Muscle of leg (tissue), 11 donors: ENCODE results near the gene SLC35F6. TPM values are rescaled to one million over a fixed set of nuclear protein-coding genes. Genes with fewer than 3 reads are reported as not detected.

Source experiments
- DNase-seq: peaks from one replicate; pipeline ENCODE4 v3.0.0; 2013
- H3K27ac ChIP-seq: one replicate; pipeline ENCODE4 v1.5.1; 2013; ENCODE audit warnings: mild to moderate bottlenecking, low read length, control low read depth
- H3K27me3 ChIP-seq: one replicate; pipeline ENCODE4 v1.6.1; 2013; ENCODE audit warnings: low read length; ENCODE audit not compliant: control insufficient read depth, insufficient read depth
- H3K36me3 ChIP-seq: one replicate; pipeline ENCODE4 v1.6.1; 2013; ENCODE audit warnings: low read length; ENCODE audit not compliant: control insufficient read depth, insufficient read depth
- H3K4me1 ChIP-seq: one replicate; pipeline ENCODE4 v1.6.1; 2013; ENCODE audit warnings: low read length; ENCODE audit not compliant: control insufficient read depth, insufficient read depth
- H3K4me3 ChIP-seq: one replicate; pipeline ENCODE4 v1.5.1; 2013; ENCODE audit warnings: low read length, control low read depth
- H3K9me3 ChIP-seq: replicated peaks from 2 replicates; pipeline ENCODE4 v1.6.1; 2013; ENCODE audit warnings: low read depth, low read length; ENCODE audit not compliant: control insufficient read depth
- WGBS: methylation state at CpG from one replicate; pipeline ENCODE4 v1.1.5; 2013; ENCODE audit warnings: missing lambda C conversion rate; ENCODE audit not compliant: insufficient coverage; 5-methylcytosine and 5-hydroxymethylcytosine counted together
- polyA plus RNA-seq, 8 donors: library from polyadenylated mRNA; unstranded; fragments of 120-200 nt; gene quantifications; one replicate each; pipeline versions ENCODE4 v1.2.1 to v1.2.3, GENCODE V29; 2013; ENCODE audit warnings: inconsistent platforms in 1 of 8, low replicate concordance in 1 of 8; ENCODE audit not compliant: insufficient read length in 8 of 8, insufficient read depth in 1 of 8
- total RNA-seq: library from RNA; stranded (reverse); fragments of 120-200 nt; gene quantifications from one replicate; pipeline ENCODE4 v1.2.4, GENCODE V29; 2013

The SLC35F6 gene
- total and polyA plus RNA-seq, 9 donors, result 7.3 to 11.8 (median 8.9) TPM

GRCh38 chr2:26729311-26729710 is 34.8 kb upstream of the SLC35F6 start:
- H3K36me3 ChIP-seq, result no peaks in the 10 kb centered on the region
- no peaks in the 10 kb centered on the region for H3K9me3 ChIP-seq
- DNase-seq, result no peak
- H3K4me1 ChIP-seq, result peaks cover 21% of the 10 kb centered on the region
- WGBS, result no CpG with 5 or more reads among the region's 2 CpGs
- H3K27me3 ChIP-seq, result peaks cover 20% of the 10 kb centered on the region
- no peak overlapping the region for H3K27ac ChIP-seq
- H3K4me3 ChIP-seq, result no peak overlapping the region

GRCh38 chr2:26730549-26731344 is 33.3 kb upstream of the SLC35F6 start:
- no peak for DNase-seq
- no peak overlapping the region for H3K27ac ChIP-seq
- H3K36me3 ChIP-seq, result no peaks in the 10 kb centered on the region
- 44% methylated on average over 14 of the region's 19 CpGs for WGBS
- H3K4me1 ChIP-seq, result peaks cover 11% of the 10 kb centered on the region
- H3K4me3 ChIP-seq, result no peak overlapping the region
- no peaks in the 10 kb centered on the region for H3K9me3 ChIP-seq
- H3K27me3 ChIP-seq, result peaks cover 20% of the 10 kb centered on the region

GRCh38 chr2:26731714-26732113 is 32.4 kb upstream of the SLC35F6 start:
- Histone ChIP-seq H3K27me3 (peaks cover 23% of the 10 kb centered on the region), H3K9me3 (no peaks in the 10 kb centered on the region), H3K27ac (no peak overlapping the region), H3K4me3 (no peak overlapping the region), H3K36me3 (no peaks in the 10 kb centered on the region), H3K4me1 (peaks cover 14% of the 10 kb centered on the region)
- WGBS, result 63% methylated on average over 2 of the region's 4 CpGs
- DNase-seq, result no peak

- Histone ChIP-seq H3K27me3 (peaks cover 19% of the 10 kb centered on the region), H3K4me1 (peaks cover 9% of the 10 kb centered on the region), H3K36me3 (no peaks in the 10 kb centered on the region), H3K27ac (no peak overlapping the region), H3K4me3 (no peak overlapping the region), H3K9me3 (no peaks in the 10 kb centered on the region)
- no CpG with 5 or more reads among the region's 3 CpGs for WGBS
- no peak for DNase-seq
These were observed 31.6 kb upstream of the SLC35F6 start for GRCh38 chr2:26732446-26732845.

- H3K27me3 ChIP-seq, result peaks cover 12% of the 10 kb centered on the region
- WGBS, result 86% methylated on average over 6 of the region's 9 CpGs
- no peak for DNase-seq
These were observed 30.7 kb upstream of the SLC35F6 start for GRCh38 chr2:26733413-26733812.

GRCh38 chr2:26735097-26735496 is 29.0 kb upstream of the SLC35F6 start:
- H3K4me3 ChIP-seq, result no peak overlapping the region
- no peak overlapping the region for H3K27ac ChIP-seq
- H3K4me1 ChIP-seq, result peaks cover 6% of the 10 kb centered on the region
- 44% methylated on average over 2 of the region's 5 CpGs for WGBS
- H3K9me3 ChIP-seq, result no peaks in the 10 kb centered on the region
- H3K27me3 ChIP-seq, result peaks cover 4% of the 10 kb centered on the region
- no peak for DNase-seq
- no peaks in the 10 kb centered on the region for H3K36me3 ChIP-seq

More at GRCh38 chr2:26733413-26733812, 30.7 kb upstream of the SLC35F6 start:
- Histone ChIP-seq H3K36me3 (no peaks in the 10 kb centered on the region), H3K27ac (no peak overlapping the region), H3K4me1 (peaks cover 6% of the 10 kb centered on the region), H3K9me3 (no peaks in the 10 kb centered on the region), H3K4me3 (no peak overlapping the region)

GRCh38 chr2:26735883-26736588 is 28.0 kb upstream of the SLC35F6 start:
- Histone ChIP-seq H3K9me3 (no peaks in the 10 kb centered on the region), H3K36me3 (no peaks in the 10 kb centered on the region), H3K27ac (no peak overlapping the region), H3K4me3 (no peak overlapping the region), H3K4me1 (peaks cover 14% of the 10 kb centered on the region), H3K27me3 (peaks cover 4% of the 10 kb centered on the region)
- 83% methylated on average over 1 of the region's 8 CpGs for whole genome bisulfite sequencing
- no peak for DNase-seq

- H3K4me1 ChIP-seq, result peaks cover 24% of the 10 kb centered on the region
- WGBS, result no CpG with 5 or more reads among the region's 4 CpGs
- DNase-seq, result no peak
These were observed 26.9 kb upstream of the SLC35F6 start for GRCh38 chr2:26737221-26737620.

GRCh38 chr2:26738481-26738880 is 25.6 kb upstream of the SLC35F6 start:
- Histone ChIP-seq H3K4me1 (peaks cover 29% of the 10 kb centered on the region), H3K36me3 (no peaks in the 10 kb centered on the region), H3K27ac (no peak overlapping the region), H3K9me3 (no peaks in the 10 kb centered on the region), H3K4me3 (no peak overlapping the region), H3K27me3 (peaks cover 4% of the 10 kb centered on the region)
- WGBS, result 100% methylated on average over 1 of the region's 4 CpGs
- DNase-seq, result no peak

More at GRCh38 chr2:26737221-26737620, 26.9 kb upstream of the SLC35F6 start:
- Histone ChIP-seq H3K27me3 (peaks cover 4% of the 10 kb centered on the region), H3K27ac (no peak overlapping the region), H3K9me3 (no peaks in the 10 kb centered on the region), H3K4me3 (no peak overlapping the region), H3K36me3 (no peaks in the 10 kb centered on the region)

- H3K36me3 ChIP-seq, result no peaks in the 10 kb centered on the region
- WGBS, result 83% methylated on average over 3 of the region's 7 CpGs
- peaks cover 29% of the 10 kb centered on the region for H3K4me1 ChIP-seq
- H3K4me3 ChIP-seq, result no peak overlapping the region
- no peak for DNase-seq
- H3K27me3 ChIP-seq, result peaks cover 4% of the 10 kb centered on the region
- no peak overlapping the region for H3K27ac ChIP-seq
- H3K9me3 ChIP-seq, result no peaks in the 10 kb centered on the region
These were observed 24.6 kb upstream of the SLC35F6 start for GRCh38 chr2:26739514-26739913.
